ENCODE measurements around the gene IGSF9B. TPM values are rescaled to one million over a fixed set of nuclear protein-coding genes. Genes with fewer than 3 reads are reported as not detected.

IGSF9B gene
- total and polyA plus RNA-seq, 4 donors: 0.72 to 19.5 (median 4.0) TPM

DNA sequence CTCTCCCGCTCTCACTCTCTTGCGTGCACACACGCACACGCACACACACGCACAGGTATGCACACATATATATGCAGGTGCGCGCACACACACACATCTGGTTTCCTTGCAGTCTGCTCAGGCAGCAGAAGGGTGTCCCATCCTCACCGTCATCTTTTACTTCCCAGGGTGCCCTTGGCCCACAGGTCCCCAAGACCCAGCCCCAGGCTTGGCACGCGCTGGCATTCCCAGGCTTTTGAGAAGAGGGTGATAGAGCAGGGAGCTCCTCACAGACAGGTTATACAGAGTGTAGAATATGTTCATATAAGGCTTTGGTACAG is 59.5 kb downstream of the IGSF9B start:
- H3K36me3 ChIP-seq (ENCODE audit: control insufficient read depth in 4 of 4, insufficient read depth in 4 of 4, low read length in 4 of 4): no peaks in the 10 kb centered on the region
- H3K9ac ChIP-seq (ENCODE audit: insufficient read depth in 1 of 2, low read length in 2 of 2): no peak overlapping the region
- peaks cover 0 to 7% (median 0%) of the 10 kb centered on the region in 5 donors for H3K4me1 ChIP-seq (ENCODE audit: control insufficient read depth in 5 of 5, insufficient read depth in 5 of 5, low read length in 5 of 5)
- peaks cover 0 to 2% (median 0%) of the 10 kb centered on the region in 3 donors for H3K27me3 ChIP-seq (ENCODE audit: control insufficient read depth in 3 of 3, insufficient read depth in 3 of 3, low read length in 2 of 3)
- H3K4me3 ChIP-seq: no peak overlapping the region
- WGBS, 2 donors: 97 to 98% methylated on average over 10 of the region's 10 CpGs
- no peak overlapping the region for H3K27ac ChIP-seq (ENCODE audit: low read depth in 1 of 2, low read length in 1 of 2)
- no peak for DNase-seq
- no peak for ATAC-seq (ENCODE audit: insufficient read depth, low FRiP score)
- peaks cover 0 to 4% (median 0%) of the 10 kb centered on the region in 4 donors for H3K9me3 ChIP-seq (ENCODE audit: control insufficient read depth in 4 of 4, insufficient read depth in 3 of 4, low read length in 3 of 4)
- TF ChIP-seq, protein P1, sequence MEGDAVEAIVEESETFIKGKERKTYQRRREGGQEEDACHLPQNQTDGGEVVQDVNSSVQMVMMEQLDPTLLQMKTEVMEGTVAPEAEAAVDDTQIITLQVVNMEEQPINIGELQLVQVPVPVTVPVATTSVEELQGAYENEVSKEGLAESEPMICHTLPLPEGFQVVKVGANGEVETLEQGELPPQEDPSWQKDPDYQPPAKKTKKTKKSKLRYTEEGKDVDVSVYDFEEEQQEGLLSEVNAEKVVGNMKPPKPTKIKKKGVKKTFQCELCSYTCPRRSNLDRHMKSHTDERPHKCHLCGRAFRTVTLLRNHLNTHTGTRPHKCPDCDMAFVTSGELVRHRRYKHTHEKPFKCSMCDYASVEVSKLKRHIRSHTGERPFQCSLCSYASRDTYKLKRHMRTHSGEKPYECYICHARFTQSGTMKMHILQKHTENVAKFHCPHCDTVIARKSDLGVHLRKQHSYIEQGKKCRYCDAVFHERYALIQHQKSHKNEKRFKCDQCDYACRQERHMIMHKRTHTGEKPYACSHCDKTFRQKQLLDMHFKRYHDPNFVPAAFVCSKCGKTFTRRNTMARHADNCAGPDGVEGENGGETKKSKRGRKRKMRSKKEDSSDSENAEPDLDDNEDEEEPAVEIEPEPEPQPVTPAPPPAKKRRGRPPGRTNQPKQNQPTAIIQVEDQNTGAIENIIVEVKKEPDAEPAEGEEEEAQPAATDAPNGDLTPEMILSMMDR (IDR thresholded peaks at IDR 0.05; ENCODE audit: control extremely low read depth, extremely low read depth): no peak

- no peak for DNase-seq
Measured at GRCh38 chr11:133896642-133897330, 60.0 kb downstream of the IGSF9B start.

DNA sequence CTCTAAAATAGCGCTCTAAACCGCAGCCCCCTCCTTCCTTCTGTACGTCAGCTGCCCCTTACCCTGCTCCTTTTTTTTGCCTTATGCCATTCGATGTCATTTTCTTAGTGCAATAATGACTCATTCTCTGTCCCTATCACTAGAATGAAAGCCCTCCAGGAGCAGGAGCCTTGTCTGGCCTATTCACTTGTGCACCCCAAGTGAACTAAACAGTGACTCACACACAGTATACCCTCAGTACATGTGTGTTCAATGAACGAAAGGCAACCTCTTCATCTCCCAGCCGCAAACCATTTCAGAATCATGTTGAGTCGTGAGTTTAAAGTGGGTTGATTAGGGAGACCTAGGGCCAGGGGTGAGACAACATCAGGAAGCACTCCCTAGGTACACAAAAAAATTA is 60.7 kb downstream of the IGSF9B start:
- WGBS, 2 donors: 80 to 85% methylated on average over 7 of the region's 7 CpGs
- Histone ChIP-seq H3K27me3 (ENCODE audit: control insufficient read depth in 3 of 3, insufficient read depth in 3 of 3, low read length in 2 of 3) (no peaks in the 10 kb centered on the region), H3K36me3 (ENCODE audit: control insufficient read depth in 4 of 4, insufficient read depth in 4 of 4, low read length in 4 of 4) (no peaks in the 10 kb centered on the region), H3K4me1 (ENCODE audit: control insufficient read depth in 5 of 5, insufficient read depth in 5 of 5, low read length in 5 of 5) (peaks cover 0 to 7% (median 0%) of the 10 kb centered on the region in 5 donors), H3K4me3 (no peak overlapping the region), H3K9ac (ENCODE audit: insufficient read depth in 1 of 2, low read length in 2 of 2) (no peak overlapping the region), H3K27ac (ENCODE audit: low read depth in 1 of 2, low read length in 1 of 2) (no peak overlapping the region), H3K9me3 (ENCODE audit: control insufficient read depth in 4 of 4, insufficient read depth in 3 of 4, low read length in 3 of 4) (no peaks in the 10 kb centered on the region)
- ATAC-seq (ENCODE audit: insufficient read depth, low FRiP score) (no peak), DNase-seq (no peak)
- TF ChIP-seq, protein P1 (IDR thresholded peaks at IDR 0.05; ENCODE audit: control extremely low read depth, extremely low read depth): no peak

More at GRCh38 chr11:133896642-133897330, 60.0 kb downstream of the IGSF9B start:
- no peaks in the 10 kb centered on the region for H3K36me3 ChIP-seq (ENCODE audit: control insufficient read depth in 4 of 4, insufficient read depth in 4 of 4, low read length in 4 of 4)
- H3K4me1 ChIP-seq (ENCODE audit: control insufficient read depth in 5 of 5, insufficient read depth in 5 of 5, low read length in 5 of 5): peaks cover 0 to 7% (median 0%) of the 10 kb centered on the region in 5 donors
- H3K4me3 ChIP-seq: no peak overlapping the region
- TF ChIP-seq, protein P1 (IDR thresholded peaks at IDR 0.05; ENCODE audit: control extremely low read depth, extremely low read depth): no peak
- H3K27me3 ChIP-seq (ENCODE audit: control insufficient read depth in 3 of 3, insufficient read depth in 3 of 3, low read length in 2 of 3): no peaks in the 10 kb centered on the region
- H3K9me3 ChIP-seq (ENCODE audit: control insufficient read depth in 4 of 4, insufficient read depth in 3 of 4, low read length in 3 of 4): peaks cover 0 to 2% (median 0%) of the 10 kb centered on the region in 4 donors
- WGBS, 2 donors: 92 to 93% methylated on average over 10 of the region's 10 CpGs
- no peak for ATAC-seq (ENCODE audit: insufficient read depth, low FRiP score)
- H3K9ac ChIP-seq (ENCODE audit: insufficient read depth in 1 of 2, low read length in 2 of 2): no peak overlapping the region
- H3K27ac ChIP-seq (ENCODE audit: low read depth in 1 of 2, low read length in 1 of 2): no peak overlapping the region
